Breast epithelium (tissue), 3 donors: ENCODE results near the gene MORF4L1.

ENCODE experiments used
- POLR2A ChIP-seq: fragments of 450-650 bp; IDR thresholded peaks from one replicate; pipeline ENCODE4 v1.6.1; 2016; ENCODE audit warnings: antibody characterized with exemption, mild to moderate bottlenecking, moderate library complexity
- POLR2AphosphoS5 ChIP-seq, 3 donors: sonication (generic); formaldehyde crosslinking; IDR thresholded peaks; one replicate each; pipeline ENCODE4 v1.6.1; 2017; ENCODE audit warnings: antibody characterized with exemption in 3 of 3
- TF ChIP-seq, protein P1 (sequence below), 3 donors: fragments of 450-650 bp; IDR thresholded peaks; one replicate each; pipeline ENCODE4 v1.5.1; 2016 to 2017; ENCODE audit warnings: antibody characterized with exemption in 3 of 3, mild to moderate bottlenecking in 3 of 3, moderate library complexity in 3 of 3

DNA sequence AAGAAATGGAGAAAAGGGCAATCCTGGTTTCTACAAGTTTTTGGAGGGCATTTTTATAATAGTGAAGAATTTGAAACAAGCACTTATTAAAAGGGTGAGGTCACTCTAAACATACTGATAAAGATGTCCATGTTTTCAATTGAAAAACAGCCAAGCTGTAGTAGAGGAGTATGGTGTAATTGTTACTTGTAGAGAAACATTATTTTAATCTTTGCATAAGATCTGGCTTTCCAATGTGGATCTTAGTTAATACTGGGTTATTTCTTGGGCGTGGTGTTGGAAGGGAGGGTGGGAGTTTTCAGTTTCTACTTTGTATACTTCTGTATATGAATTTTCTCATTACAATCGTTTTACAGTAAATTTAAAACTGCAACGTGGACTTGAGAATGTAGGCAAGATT lies 22.8 kb downstream of the MORF4L1 start:
- TF ChIP-seq, protein P1, sequence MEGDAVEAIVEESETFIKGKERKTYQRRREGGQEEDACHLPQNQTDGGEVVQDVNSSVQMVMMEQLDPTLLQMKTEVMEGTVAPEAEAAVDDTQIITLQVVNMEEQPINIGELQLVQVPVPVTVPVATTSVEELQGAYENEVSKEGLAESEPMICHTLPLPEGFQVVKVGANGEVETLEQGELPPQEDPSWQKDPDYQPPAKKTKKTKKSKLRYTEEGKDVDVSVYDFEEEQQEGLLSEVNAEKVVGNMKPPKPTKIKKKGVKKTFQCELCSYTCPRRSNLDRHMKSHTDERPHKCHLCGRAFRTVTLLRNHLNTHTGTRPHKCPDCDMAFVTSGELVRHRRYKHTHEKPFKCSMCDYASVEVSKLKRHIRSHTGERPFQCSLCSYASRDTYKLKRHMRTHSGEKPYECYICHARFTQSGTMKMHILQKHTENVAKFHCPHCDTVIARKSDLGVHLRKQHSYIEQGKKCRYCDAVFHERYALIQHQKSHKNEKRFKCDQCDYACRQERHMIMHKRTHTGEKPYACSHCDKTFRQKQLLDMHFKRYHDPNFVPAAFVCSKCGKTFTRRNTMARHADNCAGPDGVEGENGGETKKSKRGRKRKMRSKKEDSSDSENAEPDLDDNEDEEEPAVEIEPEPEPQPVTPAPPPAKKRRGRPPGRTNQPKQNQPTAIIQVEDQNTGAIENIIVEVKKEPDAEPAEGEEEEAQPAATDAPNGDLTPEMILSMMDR (IDR thresholded peaks at IDR 0.05): no peak
- no peak for TF ChIP-seq POLR2A
- TF ChIP-seq POLR2AphosphoS5 (IDR thresholded peaks at IDR 0.05): no peak
